HG03196 (cell line): ENCODE data around the gene KRTAP21-1.
"Not testable (repeated sequence)": the region's sequence is repeated elsewhere in the genome, so short reads cannot be mapped to it uniquely, and the experiment has no call there.

Experiments
- ATAC-seq: cut with Tn5 transposase; IDR thresholded peaks from one replicate; pipeline ENCODE4 v1.9.1; 2021; ENCODE audit not compliant: unreplicated experiment

Gene KRTAP21-1

DNA sequence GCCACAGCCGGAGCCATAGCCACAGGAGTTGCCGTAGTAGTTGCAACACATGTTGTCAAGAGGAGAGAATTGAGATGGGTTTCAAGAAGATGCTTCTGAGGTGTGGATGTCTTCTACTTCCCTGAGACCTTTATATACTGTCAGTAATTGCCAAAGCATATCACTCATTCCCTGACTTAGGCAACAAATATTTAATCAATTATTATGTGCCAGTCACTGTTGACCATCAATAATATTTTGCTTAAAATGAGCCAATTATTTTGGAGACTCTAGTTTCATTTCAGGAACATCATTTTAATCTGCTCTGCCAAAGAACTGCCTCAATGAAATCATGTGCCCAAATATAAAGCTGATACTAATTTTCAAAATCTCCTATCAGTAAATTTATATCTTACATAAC is at the start of gene KRTAP21-1:
KRTAP21-1 (minus strand) TSS at position 101 of the 400 bp plus-strand sequence; CDS start at position 51, 50 bp downstream.
- ATAC-seq = not testable (repeated sequence)

DNA sequence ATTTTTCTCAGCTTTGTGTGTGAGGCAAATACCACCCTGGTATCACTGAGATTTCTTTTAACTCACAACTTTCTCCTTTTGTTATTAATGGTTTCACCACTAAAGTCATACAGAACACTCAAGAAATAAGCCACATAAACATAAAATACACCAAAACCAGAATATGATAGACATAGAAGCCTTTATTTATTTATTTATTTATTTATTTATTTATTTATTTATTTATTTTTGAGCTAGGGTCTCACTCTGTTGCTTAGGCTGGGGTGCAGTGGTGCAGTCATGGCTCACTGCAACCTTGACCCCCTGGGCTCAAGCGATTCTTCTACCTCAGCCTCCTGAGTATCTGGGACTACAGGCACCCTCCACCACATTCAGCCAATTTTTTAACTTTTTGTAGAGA is 45.4 kb upstream of the KRTAP21-1 start:
- ATAC-seq = no peak

DNA sequence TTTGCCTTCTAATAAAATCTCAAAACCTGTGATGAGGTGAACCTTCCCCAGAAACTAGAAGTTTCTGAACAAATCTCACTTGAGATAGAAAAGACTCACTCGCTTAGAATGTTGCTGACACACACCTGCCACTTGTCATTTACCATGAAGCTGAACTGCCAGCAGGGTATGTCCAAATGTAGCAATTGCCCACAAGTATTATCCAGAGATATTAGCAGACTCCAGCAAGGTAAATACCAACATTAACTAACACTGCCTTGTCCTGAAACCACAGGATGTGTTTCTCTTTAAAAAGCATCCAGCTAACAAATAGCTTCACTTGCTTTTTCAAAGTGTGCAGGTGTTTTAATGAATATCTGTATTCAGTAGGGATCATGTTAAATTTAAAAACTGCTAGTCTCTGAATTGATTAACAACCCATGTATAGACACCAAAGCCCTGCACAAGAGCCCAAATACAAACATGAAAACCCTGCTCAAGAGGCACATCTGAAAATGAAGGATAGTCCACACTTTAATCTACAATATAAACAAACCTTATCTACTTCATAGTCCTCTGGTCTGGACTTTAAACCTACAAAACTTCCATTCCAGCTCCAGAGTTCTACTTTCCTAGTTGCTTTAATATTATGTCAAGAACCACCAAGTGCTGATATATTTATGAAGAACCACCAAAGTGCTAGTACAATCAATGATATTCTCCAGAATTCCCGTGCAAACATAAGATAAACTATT is 38.5 kb upstream of the KRTAP21-1 start:
- ATAC-seq = no peak

DNA sequence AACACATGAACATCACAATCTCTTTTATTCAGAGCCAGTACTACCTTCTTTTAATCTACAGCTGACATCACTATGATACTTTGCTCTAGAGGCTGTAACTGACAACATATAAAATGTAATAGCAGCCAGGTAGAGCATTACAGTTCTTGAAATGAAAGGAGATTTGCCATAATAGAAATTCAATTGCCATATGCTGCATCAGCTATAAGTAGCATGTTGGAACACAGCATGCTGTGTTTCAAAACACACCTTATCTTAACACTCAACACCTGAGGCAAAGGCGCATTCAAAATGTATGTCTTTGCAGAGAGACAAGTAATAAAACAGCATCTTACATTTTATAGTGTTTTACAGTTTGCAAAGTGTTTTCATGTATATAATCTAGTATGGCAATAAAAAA is 24.0 kb upstream of the KRTAP21-1 start:
- no peak for ATAC-seq

DNA sequence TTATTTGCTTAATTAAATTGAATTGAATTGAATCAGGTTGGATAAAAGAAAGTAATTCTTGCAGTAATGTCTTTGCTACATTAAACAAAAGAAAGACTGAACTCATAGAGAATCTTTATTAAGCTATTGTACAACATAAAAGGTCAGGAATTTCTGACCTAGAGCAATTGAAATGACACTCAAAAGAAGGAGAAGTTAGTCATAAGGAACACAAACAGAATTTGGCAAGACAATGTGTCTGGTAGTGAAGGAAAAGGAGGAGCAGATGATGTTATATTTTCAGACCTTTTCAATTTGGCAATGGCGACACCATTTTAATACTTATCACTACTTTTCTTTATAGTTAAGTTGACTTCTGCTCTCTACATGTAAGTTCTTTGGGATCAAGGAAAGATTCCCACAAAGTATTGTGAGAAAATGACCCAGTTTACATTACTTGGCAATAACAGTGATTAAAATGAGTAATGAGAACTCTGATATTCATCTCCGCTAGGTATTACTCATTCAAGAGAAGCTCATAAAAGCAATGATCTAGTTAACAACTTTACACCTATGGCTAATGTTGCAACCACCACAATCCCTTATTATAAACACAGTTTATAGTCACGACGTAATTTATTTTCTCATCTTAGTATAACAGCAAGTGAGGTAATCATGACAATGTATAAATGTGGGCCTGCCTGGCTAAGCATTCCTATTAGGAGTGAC is 14.7 kb upstream of the KRTAP21-1 start:
- ATAC-seq = no peak

DNA sequence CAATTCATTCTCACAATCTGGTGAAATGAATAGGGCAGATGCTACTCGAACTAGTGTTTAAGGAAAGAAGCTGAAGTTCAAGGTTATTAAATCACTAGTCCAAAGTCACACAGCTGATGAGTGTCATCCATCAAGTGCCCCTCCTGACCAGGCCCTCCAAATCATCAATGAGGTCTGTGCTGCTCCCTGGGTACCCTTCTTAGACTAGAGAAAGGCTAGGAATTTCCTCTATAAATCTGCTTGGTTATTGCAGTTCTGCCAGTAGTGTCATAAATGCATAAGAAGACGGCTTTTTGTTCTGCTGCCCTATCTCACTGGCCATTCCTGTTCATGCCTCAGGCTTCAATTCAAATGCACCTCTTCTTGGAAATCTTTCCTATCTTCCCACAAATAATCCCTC is 5.5 kb upstream of the KRTAP21-1 start:
- ATAC-seq = no peak

DNA sequence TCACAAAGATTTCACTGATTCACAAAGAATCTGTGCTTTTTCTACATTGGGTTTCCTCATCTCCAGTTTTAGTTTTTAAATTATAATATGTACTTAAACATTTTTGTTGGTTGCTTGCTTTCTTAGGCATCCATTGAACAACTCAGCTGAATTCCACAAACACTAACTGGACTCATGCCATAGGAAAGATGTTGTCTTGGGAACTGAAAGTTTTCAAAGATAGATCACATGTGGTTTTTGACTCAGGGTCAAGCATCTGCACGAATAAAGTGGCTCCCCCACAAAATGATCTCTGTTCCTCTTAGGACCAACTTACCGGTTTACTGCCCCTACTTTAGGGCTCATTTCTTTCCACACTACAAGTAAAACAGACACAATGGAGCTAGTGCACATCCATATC is 3.1 kb upstream of the KRTAP21-1 start:
- no peak for ATAC-seq

DNA sequence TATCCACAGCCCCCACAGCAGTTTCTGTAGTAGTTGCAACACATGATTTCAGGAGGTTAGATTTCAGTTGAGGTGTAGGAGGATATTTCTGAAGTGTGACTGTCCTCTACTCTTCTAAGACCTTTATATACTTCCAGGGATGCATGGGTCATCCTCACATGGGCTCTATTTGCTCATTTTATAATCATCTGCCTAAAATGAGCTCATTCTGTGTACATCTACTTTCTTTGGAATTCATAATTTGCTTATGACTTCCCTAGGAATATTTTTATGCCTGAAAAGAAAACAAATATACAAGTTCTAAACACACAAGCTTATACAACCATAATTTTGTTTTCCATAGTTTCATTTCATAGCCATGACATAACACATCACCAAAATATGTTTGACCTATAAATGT is 8.1 kb downstream of the KRTAP21-1 start, which contains the start of gene KRTAP21-2:
KRTAP21-2 (minus strand) TSS at position 101 of the 400 bp plus-strand sequence; CDS start at position 44, 57 bp downstream.
- no peak for ATAC-seq

DNA sequence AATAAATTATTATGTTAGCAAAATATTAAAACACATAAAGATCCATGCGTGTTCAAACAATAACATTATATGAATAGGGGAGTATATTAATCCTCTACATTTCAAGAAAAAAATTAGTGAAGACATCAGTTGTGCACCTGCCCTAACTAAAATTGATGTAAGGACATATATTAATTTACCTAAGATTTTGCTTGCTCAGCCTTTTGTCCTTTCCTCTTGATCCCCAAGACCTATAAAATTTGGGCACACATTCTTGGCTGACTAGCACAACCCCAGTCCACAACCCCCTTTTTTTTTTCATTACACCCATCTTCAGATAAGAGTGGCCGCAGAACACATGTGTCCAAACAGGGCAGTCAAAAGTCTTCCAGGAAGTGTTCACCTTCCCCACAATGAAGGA is 14.8 kb downstream of the KRTAP21-1 start:
- no peak for ATAC-seq

DNA sequence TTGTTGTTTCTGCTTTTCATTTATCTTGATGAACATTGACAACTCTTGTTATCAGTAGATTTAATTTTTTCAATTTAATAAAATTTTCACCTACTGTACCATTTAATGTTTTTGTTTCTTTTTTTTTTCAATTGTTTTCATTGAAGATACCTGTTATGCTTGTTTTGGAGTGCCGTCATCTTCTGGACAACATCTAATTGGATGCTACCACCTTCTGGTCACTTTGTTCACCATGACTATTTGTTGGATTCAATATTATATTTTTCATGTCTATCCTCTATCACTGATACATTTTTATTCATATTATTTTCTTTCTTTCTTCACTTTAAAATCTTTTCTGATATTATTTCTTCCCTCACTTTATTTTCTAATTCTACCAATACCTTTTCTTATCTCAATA is 22.2 kb downstream of the KRTAP21-1 start:
- ATAC-seq = no peak

DNA sequence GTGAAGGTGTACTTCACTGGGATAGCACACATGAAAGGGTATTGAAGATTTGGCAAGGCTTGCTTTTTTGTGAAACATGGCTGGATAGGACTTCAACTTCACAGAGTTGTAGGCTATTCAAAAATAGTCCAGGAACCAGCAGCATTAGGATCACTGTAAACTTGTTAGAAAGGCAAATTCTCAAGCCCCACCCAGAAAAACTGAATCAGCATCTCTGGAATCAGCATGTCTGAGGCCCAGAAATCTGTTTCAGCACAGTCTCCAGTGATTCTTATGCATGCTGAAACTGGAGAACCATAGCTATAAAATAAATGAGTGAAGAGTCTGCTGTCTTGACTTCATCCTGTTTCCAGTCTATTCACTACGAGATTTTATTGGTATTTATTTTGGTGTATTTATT is 28.5 kb downstream of the KRTAP21-1 start:
- no peak for ATAC-seq

DNA sequence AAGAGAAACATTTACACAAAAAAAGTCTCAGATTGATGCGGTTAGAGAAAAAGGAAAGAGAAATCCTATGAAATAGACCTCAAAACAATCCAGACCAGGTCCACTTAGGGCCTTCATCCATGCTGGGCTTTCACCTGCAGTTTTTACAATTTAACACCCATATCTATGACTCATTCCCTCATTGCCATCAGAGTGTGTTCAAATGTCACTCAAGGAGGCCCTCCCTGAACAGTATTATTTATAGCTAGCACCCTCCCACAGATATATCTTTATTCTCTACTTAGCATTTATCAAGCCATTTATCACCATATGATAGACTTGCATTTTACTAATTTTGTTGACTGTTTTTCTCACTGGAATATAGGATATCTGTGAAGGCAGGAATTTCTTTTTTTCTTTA is 35.8 kb downstream of the KRTAP21-1 start:
- no peak for ATAC-seq

DNA sequence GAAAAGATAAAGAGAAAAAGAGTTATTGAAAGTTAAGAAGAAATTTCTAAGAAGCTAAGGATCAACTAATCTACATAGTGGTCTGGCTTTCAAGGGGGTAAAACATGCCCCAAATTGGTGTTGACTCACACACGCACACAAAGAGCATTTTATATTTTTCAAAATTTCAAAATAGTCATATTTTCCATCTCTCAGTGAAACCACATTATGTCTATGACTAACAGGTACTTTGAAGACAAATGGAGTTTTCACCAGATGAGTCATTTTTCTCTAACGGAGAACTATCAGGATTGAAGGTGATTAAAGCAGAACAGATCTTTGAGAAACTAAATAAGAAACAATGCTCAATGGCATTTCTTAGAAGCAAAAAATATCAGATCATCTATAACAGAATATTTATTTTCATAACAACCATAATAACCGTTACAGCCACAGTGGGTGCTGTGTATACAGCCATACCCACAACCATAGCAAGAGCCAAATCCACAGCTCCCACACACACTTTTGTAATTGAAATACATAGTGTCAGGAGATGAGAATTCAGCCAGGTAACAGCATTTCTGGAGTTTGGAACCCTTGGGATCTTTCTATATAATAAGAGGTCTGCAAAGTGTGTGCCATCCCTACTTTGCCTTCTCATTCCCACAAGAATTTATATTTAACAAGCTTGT is 36.9 kb downstream of the KRTAP21-1 start, which contains the start of gene KRTAP21-3:
KRTAP21-3 (minus strand) TSS at position 539 of the 671 bp plus-strand sequence; CDS start at position 521, 18 bp downstream.
- no peak for ATAC-seq

DNA sequence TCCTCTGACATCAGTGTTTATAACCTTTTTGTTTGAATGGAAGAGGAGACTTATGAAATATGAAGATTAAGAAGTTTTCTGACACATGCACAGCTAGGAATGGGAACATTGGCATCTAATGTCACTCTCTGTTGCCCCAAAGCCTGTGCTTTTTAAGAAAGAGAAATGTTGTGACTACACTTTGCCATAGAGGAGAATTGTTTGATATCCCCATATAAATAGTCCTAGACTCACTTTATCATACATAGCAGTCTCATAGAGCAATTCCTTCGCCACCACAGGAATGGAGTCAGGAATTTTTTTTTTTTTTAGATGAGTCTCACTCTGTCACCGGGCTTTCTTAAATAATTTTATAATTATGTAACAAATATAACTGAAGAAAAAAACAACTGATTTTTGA is 38.1 kb downstream of the KRTAP21-1 start:
- no peak for ATAC-seq

DNA sequence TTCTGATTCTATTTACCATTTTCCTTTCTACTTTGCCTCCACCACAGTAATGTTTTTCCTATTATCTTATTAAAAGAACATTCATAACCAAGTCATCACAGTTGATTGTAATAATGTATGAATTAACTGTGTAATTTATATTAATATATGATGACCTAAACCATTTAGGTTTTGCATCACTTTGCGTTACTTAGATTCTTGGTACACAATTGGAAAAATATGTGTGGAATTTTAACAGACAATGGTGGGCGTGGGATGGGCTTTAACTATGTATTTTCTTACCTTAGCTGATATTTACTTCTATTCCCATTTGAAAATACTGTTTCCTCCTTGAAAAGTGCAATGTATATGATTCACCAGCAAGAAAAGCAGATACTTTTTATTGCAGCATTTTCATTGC is 40.3 kb downstream of the KRTAP21-1 start:
- no peak for ATAC-seq

DNA sequence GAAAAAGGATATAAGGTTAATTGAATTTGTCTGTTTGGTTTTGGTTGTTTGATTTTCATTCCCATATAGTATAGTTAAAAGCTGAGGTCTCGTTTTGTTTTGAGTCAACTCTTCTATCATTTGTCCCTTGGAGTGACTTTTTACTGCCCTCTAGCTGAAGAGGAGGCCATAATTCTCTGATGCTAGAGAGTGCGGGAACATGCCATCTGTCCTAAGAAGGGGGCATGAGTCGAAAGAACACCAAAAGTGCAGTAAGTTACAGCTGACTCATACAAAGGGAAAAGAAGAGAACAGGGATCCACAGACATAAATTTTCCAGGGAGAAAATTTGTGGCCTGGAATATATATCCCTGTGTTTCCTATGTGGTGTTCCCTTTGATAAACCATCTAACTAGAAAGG is 40.8 kb downstream of the KRTAP21-1 start:
- ATAC-seq = no peak

DNA sequence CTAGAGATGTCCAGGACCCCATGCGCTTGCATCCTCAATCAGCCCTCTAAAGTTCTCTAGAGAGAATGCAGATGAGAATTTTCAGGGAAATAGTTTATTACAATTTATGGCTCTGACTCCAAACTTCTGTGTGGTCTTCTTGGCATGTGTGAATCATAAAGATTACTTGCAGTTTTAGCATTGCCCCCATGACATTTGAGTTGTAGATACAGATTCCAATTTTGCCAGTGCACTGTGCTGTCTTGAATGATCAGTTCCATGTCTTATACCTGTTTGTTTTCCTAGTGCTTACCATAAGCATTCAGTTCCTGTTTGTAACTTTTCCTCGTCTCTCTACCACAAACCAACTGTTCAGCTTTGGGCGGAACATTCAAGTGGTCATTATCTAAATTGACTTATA is 41.5 kb downstream of the KRTAP21-1 start:
- ATAC-seq = no peak

DNA sequence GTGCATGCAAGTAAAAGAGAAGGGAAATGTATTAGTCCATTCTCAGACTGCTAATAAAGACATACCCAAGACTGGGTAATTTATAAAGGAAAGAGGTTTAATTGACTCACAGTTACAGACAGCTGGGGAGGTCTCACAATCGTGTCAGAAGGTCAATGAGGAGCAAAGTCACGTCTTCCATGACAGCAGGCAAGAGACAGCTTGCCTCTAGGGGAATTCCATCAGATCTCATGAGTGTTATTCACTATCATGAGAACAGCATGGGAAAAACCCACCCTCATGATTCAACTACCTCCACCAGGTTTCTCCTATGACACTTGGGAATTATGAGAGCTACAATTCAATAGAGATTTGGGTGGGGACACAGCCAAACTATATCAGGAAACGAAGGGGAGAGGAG is 44.7 kb downstream of the KRTAP21-1 start:
- no peak for ATAC-seq

DNA sequence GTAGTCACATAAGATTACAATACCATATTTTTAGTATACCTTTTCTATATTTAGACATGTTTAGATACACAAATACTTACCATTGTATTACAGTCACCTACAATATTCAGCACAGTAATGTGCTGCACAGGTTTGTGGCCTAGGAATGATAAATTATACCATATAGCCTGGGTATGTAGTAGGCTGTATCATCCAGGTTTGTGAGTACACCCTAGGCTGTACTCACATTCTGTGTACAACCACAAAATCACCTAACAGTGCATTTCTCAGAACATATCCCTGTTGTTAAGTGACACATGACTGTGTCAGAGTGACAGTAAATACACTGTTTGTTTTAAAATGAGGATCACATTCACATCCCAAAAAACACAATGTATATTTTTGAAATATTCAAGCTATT is 47.8 kb downstream of the KRTAP21-1 start:
- ATAC-seq = no peak
